IPS-18c (cell line): ENCODE results near the gene PKN2.
"Not testable (repeated sequence)": the region's sequence is repeated elsewhere in the genome, so short reads cannot be mapped to it uniquely, and the experiment has no call there.

Experiments
- H3K4me3 ChIP-seq: 2 replicates; pipeline ENCODE4 v1.7.0; 2013; ENCODE audit warnings: low read depth, mild to moderate bottlenecking, low read length, moderate library complexity; ENCODE audit not compliant: insufficient read depth
- H3K9me3 ChIP-seq: one replicate; pipeline ENCODE4 v1.6.1; 2013; ENCODE audit warnings: mild to moderate bottlenecking, low read length, moderate library complexity; ENCODE audit not compliant: control insufficient read depth, insufficient read depth

PKN2 gene

DNA sequence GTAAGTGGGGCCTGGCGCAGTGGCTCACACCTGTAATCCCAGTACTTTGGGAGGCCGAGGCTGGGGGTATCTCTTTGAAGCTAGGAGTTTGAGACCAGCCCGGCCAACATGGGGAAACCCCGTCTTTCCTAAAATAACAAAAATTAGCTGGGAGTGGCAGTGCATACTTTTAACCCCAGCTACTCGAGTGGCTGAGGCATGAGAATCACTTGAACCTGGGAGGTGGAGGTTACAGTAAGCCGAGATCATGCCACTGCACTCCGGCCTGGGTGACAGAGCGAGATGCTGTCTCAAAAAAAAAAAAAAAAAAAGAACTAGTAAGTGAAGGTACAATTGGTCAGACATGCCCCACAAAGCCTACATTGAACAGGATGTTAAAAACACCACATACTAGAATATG is 196.6 kb downstream of the PKN2 start:
- H3K4me3 ChIP-seq, H3K9me3 ChIP-seq: not testable (repeated sequence)

DNA sequence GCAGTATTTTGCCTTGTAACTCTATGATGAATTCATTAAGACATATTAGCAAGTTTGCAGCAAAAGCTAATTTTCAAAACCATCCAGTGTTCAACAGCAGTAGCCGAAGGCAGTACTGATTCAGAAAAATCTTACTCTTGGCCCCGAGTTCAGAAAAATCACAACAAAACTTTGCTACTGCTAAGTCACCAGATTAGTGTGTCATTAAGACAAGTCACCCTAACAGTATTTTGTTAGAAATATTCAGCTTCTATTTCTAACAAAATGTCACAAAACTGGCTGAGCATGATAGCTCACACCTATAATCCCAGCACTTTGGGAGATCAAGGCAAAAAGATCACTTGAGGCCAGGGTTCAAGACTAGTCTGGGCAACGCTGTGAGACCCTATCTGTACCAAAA is 199.1 kb downstream of the PKN2 start:
- no peak overlapping the region for H3K4me3 ChIP-seq

More for the DNA sequence above, 199.1 kb downstream of the PKN2 start:
- H3K9me3 ChIP-seq: no peaks in the 10 kb centered on the region
